ENCODE results near the gene GLRX3. TPM values are rescaled to one million over a fixed set of nuclear protein-coding genes. Genes with fewer than 3 reads are reported as not detected.

GLRX3 gene
- total and polyA plus RNA-seq, 2 donors (not counting 3 experiments of a cell fraction or from before 2014, with no cell fraction given), result 71.6 to 132 TPM

DNA sequence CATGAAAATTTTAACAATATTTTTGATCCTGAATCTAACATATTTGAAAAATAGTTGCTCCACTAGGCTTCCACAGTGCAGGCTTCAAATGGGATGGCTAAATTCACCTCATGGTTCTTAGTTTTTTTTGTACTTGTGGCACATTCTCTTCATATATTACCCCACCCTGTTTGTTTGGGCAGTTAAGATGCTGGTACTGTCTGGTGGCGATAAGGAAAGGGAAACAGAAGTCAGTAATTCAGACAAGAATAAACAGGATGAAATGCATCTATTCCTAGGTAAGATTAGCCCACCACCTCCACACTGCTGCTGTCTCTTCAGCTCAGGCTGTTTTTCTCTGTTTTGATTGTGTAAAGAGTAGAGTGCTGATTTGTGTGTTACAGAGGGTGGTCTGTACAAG is 44.2 kb downstream of the GLRX3 start:
- no peaks in the 10 kb centered on the region for H3K27me3 ChIP-seq (ENCODE audit: control insufficient read depth in 2 of 2, insufficient read depth in 2 of 2, low read length in 2 of 2)
- H3K9me1 ChIP-seq (replicated peaks; ENCODE audit: control insufficient read depth, extremely low read depth, insufficient read depth, low read length), result no peaks in the 10 kb centered on the region
- no peak for FAIRE-seq
- POLR2A ChIA-PET, result interaction anchor here (0.7 kb wide), 1 partner anchor 44 kb away, joined by 5 read pairs; the partner anchor contains the start of gene GLRX3
- no peak overlapping the region for H2AFZ ChIP-seq (ENCODE audit: low read depth, low read length)
- peaks cover 2% of the 10 kb centered on the region for H3K79me2 ChIP-seq (ENCODE audit: control insufficient read depth, insufficient read depth, low read length)
- no peak overlapping the region for H3K27ac ChIP-seq (ENCODE audit: insufficient read depth, low read depth, low read length)
- BruUV-seq (replicated peaks), result no TSS peak
- DNase-seq (ENCODE audit: low read depth, low spot score), result no peak
- peaks cover 17 to 20% of the 10 kb centered on the region in 2 experiments for H3K36me3 ChIP-seq (ENCODE audit: control insufficient read depth in 2 of 2, extremely low read depth in 1 of 2, insufficient read depth in 2 of 2, low read length in 2 of 2)
- no peaks in the 10 kb centered on the region for H3K4me1 ChIP-seq (ENCODE audit: control insufficient read depth, extremely low read depth, insufficient read depth, low read length)
- no peak overlapping the region for H3K9ac ChIP-seq (replicated peaks; ENCODE audit: extremely low read depth, insufficient read depth, low read length)
- no peak overlapping the region for H3K4me3 ChIP-seq (replicated peaks in 1 of 3; ENCODE audit: insufficient read depth in 1 of 3, low read depth in 1 of 3, low read length in 3 of 3)
- TF ChIP-seq, protein P1, sequence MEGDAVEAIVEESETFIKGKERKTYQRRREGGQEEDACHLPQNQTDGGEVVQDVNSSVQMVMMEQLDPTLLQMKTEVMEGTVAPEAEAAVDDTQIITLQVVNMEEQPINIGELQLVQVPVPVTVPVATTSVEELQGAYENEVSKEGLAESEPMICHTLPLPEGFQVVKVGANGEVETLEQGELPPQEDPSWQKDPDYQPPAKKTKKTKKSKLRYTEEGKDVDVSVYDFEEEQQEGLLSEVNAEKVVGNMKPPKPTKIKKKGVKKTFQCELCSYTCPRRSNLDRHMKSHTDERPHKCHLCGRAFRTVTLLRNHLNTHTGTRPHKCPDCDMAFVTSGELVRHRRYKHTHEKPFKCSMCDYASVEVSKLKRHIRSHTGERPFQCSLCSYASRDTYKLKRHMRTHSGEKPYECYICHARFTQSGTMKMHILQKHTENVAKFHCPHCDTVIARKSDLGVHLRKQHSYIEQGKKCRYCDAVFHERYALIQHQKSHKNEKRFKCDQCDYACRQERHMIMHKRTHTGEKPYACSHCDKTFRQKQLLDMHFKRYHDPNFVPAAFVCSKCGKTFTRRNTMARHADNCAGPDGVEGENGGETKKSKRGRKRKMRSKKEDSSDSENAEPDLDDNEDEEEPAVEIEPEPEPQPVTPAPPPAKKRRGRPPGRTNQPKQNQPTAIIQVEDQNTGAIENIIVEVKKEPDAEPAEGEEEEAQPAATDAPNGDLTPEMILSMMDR (IDR thresholded peaks at IDR 0.05; ENCODE audit: extremely low read depth in 1 of 2, insufficient read depth in 1 of 2, low read depth in 1 of 2, low read length in 2 of 2), result no peak
- no peak for TF ChIP-seq EZH2 (IDR thresholded peaks at IDR 0.05; ENCODE audit: borderline replicate concordance, low read depth, low read length, severe bottlenecking)
- no peak for TF ChIP-seq FOS (IDR thresholded peaks at IDR 0.05; ENCODE audit: borderline replicate concordance, insufficient read depth, low read length)
- TF ChIP-seq, protein P2, sequence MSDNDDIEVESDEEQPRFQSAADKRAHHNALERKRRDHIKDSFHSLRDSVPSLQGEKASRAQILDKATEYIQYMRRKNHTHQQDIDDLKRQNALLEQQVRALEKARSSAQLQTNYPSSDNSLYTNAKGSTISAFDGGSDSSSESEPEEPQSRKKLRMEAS (IDR thresholded peaks at IDR 0.05; ENCODE audit: insufficient read depth, insufficient read length), result no peak
- TF ChIP-seq GATA2 (IDR thresholded peaks at IDR 0.05; ENCODE audit: insufficient read depth, insufficient read length, low read depth, low read length), result no peak
- no peak for TF ChIP-seq POLR2A (IDR thresholded peaks at IDR 0.05; ENCODE audit: low read depth, low read length)
- no peak for TF ChIP-seq POLR2AphosphoS5 (IDR thresholded peaks at IDR 0.05; ENCODE audit: insufficient read depth, low read depth, low read length)
- TF ChIP-seq JUN (IDR thresholded peaks at IDR 0.05; ENCODE audit: borderline replicate concordance, insufficient read depth, insufficient read length, low read depth), result no peak
- no peak for TF ChIP-seq MYC (IDR thresholded peaks at IDR 0.05; ENCODE audit: low read depth, low read length)
- H3K4me2 ChIP-seq (ENCODE audit: insufficient read depth, low read length), result no peak overlapping the region
- CTCF ChIA-PET, result interaction anchor here (1.3 to 1.4 kb wide), 2 partner anchors 24 to 1968 kb away, joined by 5 to 8 read pairs; no protein-coding TSS in a partner anchor
- H4K20me1 ChIP-seq (replicated peaks; ENCODE audit: control insufficient read depth, extremely low read depth, insufficient read depth, low read length), result no peaks in the 10 kb centered on the region
- intact Hi-C loops (cut with micrococcal nuclease) (loop anchor here (5.0 kb wide), 1 partner anchor 208 kb away; no protein-coding TSS in a partner anchor), dilution Hi-C loops (cut with MboI; ENCODE audit: extremely low pct_ligation_motif_present, low sequenced_read_pairs) (no loop called here)
- no peaks in the 10 kb centered on the region for H3K9me3 ChIP-seq (replicated peaks; ENCODE audit: control insufficient read depth, insufficient read depth, low read length)

All from endothelial cell of umbilical vein (primary cell).